KMS-11 (cell line): ENCODE results near the gene AIFM1.

ENCODE experiments used
- H2AFZ ChIP-seq: fragments of 200-600 bp; sonication (generic); 2 replicates; pipeline ENCODE4 v1.6.1; 2016; ENCODE audit warnings: antibody characterized with exemption, mixed run types, low read depth
- H3K27ac ChIP-seq: fragments of 200-600 bp; sonication (generic); 2 replicates; pipeline ENCODE4 v1.6.1; 2016; ENCODE audit warnings: mild to moderate bottlenecking, mixed run types
- H3K27me3 ChIP-seq: fragments of 200-600 bp; sonication (generic); 2 replicates; pipeline ENCODE4 v1.6.1; 2017; ENCODE audit warnings: mild to moderate bottlenecking, low read depth, mixed run types, moderate library complexity; ENCODE audit not compliant: insufficient read depth
- H3K36me3 ChIP-seq: fragments of 200-600 bp; sonication (generic); 2 replicates; pipeline ENCODE4 v1.6.1; 2017; ENCODE audit warnings: mild to moderate bottlenecking, mixed run types; ENCODE audit not compliant: insufficient read depth
- H3K4me1 ChIP-seq: fragments of 200-600 bp; sonication (generic); 2 replicates; pipeline ENCODE4 v1.6.1; 2016; ENCODE audit warnings: mild to moderate bottlenecking, low read depth, mixed run types; ENCODE audit not compliant: poor library complexity, severe bottlenecking
- H3K4me2 ChIP-seq: fragments of 200-600 bp; sonication (generic); 2 replicates; pipeline ENCODE4 v1.7.0; 2016; ENCODE audit warnings: mild to moderate bottlenecking, mixed run types
- H3K4me3 ChIP-seq: fragments of 200-600 bp; sonication (generic); IDR thresholded peaks from 2 replicates; pipeline ENCODE4 v1.6.1; 2017; ENCODE audit warnings: low read depth, low read length, mixed read lengths; ENCODE audit not compliant: insufficient read depth
- H3K79me2 ChIP-seq: fragments of 200-600 bp; sonication (generic); 2 replicates; pipeline ENCODE4 v1.6.1; 2016; ENCODE audit warnings: low read depth, mixed run types; ENCODE audit not compliant: insufficient read depth
- H3K9ac ChIP-seq: fragments of 200-600 bp; sonication (generic); 2 replicates; pipeline ENCODE4 v1.6.1; 2016; ENCODE audit warnings: mild to moderate bottlenecking, mixed run types
- H4K20me1 ChIP-seq: fragments of 200-600 bp; sonication (generic); 2 replicates; pipeline ENCODE4 v1.6.1; 2016; ENCODE audit warnings: mild to moderate bottlenecking, mixed run types; ENCODE audit not compliant: insufficient read depth
- TF ChIP-seq, protein P1 (sequence below): fragments of 200-600 bp; sonication (generic); conservative IDR thresholded peaks from 2 replicates; pipeline ENCODE4 v1.6.1; 2017; ENCODE audit warnings: low read depth, mild to moderate bottlenecking, antibody characterized with exemption, low read length, moderate library complexity, mixed read lengths

AIFM1 gene

DNA sequence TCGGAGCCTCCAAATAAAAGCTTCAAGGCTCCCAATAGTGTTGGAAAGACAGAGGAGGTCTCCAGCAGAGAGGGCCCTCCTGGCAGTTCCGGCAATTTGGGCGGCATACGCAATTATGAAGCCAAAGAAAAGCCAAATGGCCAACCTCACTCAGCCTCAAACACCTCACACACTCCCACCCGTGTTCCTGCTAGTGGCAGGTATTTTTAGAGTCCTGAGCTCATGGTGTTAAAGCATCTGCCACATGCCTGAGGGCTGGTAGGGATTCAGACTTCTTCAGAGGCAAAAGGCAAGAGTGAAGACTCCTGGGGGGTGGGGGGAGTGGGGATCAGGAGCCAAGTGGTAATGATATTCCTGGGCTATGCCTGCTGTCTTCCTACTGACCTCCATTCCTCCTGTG is 13.5 kb upstream of the AIFM1 start:
- no peak overlapping the region for H3K4me2 ChIP-seq
- peaks cover 43% of the 10 kb centered on the region for H3K4me1 ChIP-seq
- no peaks in the 10 kb centered on the region for H3K79me2 ChIP-seq
- H3K9ac ChIP-seq: no peak overlapping the region
- no peak overlapping the region for H2AFZ ChIP-seq
- H3K27me3 ChIP-seq: no peaks in the 10 kb centered on the region
- H3K36me3 ChIP-seq: no peaks in the 10 kb centered on the region
- H3K27ac ChIP-seq: no peak overlapping the region
- no peaks in the 10 kb centered on the region for H4K20me1 ChIP-seq
- TF ChIP-seq, protein P1, sequence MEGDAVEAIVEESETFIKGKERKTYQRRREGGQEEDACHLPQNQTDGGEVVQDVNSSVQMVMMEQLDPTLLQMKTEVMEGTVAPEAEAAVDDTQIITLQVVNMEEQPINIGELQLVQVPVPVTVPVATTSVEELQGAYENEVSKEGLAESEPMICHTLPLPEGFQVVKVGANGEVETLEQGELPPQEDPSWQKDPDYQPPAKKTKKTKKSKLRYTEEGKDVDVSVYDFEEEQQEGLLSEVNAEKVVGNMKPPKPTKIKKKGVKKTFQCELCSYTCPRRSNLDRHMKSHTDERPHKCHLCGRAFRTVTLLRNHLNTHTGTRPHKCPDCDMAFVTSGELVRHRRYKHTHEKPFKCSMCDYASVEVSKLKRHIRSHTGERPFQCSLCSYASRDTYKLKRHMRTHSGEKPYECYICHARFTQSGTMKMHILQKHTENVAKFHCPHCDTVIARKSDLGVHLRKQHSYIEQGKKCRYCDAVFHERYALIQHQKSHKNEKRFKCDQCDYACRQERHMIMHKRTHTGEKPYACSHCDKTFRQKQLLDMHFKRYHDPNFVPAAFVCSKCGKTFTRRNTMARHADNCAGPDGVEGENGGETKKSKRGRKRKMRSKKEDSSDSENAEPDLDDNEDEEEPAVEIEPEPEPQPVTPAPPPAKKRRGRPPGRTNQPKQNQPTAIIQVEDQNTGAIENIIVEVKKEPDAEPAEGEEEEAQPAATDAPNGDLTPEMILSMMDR: no peak
- no peak overlapping the region for H3K4me3 ChIP-seq

DNA sequence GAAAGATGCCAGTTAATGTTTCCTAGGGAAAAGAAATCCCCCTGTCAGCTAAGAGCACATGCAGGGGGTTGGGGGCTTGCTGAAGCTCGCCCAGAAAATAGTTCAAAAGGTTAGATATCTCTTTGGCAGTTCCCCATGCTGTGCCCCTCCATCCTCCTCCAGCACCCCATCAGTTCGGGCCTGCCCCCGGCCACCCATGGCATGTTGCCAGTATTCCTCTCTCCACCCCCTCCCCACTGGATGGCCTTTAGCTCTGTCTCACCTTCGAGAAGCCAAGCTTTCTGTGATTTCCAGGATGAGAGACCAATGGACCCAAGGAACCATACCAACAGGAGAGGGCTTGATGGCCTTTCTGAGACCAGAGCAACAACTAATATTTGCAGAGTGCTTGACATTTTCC is 11.3 kb upstream of the AIFM1 start:
- TF ChIP-seq, protein P1: no peak
- Histone ChIP-seq H3K4me1 (peaks cover 61% of the 10 kb centered on the region), H3K4me3 (no peak overlapping the region), H2AFZ (peak overlapping the region; percentile 38; the same call in 1 of the 2 replicates), H3K9ac (no peak overlapping the region), H4K20me1 (no peaks in the 10 kb centered on the region), H3K79me2 (no peaks in the 10 kb centered on the region), H3K36me3 (no peaks in the 10 kb centered on the region), H3K27ac (peak overlapping the region; percentile 23; the same call in 1 of the 2 replicates), H3K4me2 (peak overlapping the region; percentile 13; the same call in 1 of the 2 replicates), H3K27me3 (no peaks in the 10 kb centered on the region)

DNA sequence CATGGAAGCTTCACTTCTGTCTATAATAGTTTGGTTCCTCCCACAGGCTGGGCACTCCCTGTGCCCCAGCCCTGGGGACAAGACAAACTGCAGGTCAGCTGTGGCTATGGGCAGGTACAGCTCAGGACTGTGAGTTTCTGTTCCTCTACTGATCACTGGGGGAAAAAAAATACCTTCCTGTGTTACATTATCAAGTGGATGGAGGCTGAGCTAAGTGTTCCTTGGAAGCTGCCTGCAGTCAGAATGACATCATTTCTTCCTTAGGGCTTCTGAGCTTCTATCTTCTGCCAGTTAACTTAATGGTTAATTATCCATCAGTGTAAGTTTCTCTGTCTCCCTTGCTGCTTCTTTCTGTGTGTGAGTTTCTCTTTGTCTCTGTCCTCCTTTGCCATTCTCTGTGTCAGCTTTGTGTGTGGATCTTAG is 10.7 kb upstream of the AIFM1 start:
- Histone ChIP-seq H3K27me3 (no peaks in the 10 kb centered on the region), H3K27ac (peak overlapping the region; percentile 23; the same call in 1 of the 2 replicates), H2AFZ (peak overlapping the region; percentile 38; the same call in 1 of the 2 replicates), H3K9ac (no peak overlapping the region), H3K79me2 (no peaks in the 10 kb centered on the region), H4K20me1 (no peaks in the 10 kb centered on the region), H3K4me1 (peaks cover 63% of the 10 kb centered on the region), H3K4me3 (no peak overlapping the region), H3K4me2 (peak overlapping the region; percentile 53; the same call in 1 of the 2 replicates), H3K36me3 (no peaks in the 10 kb centered on the region)
- TF ChIP-seq, protein P1: no peak

DNA sequence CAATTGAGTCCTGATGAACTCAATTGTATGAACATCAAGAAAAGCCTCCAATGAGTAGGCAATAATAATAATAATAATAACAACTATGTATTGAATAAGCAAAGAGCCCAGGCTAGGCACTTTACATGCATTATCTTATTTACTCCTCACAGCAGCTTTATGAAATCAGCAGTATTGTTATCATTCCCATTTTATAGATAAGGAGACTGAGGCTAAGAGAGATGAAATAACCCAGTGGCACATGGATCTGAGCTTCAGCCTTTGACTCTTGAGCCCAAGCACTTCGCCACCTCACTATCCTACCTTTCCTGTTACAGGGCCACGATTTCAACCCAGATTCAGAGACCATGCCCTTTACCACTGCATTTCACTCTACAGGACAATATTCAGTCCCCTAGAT is 9.3 kb upstream of the AIFM1 start:
- Histone ChIP-seq H3K9ac (peak overlapping the region; percentile 37; the same call in 1 of the 2 replicates), H3K4me1 (peaks cover 63% of the 10 kb centered on the region), H2AFZ (no peak overlapping the region), H3K4me3 (no peak overlapping the region), H3K4me2 (peak overlapping the region; percentile 52; the same call in 1 of the 2 replicates), H4K20me1 (no peaks in the 10 kb centered on the region), H3K36me3 (no peaks in the 10 kb centered on the region), H3K27ac (peak overlapping the region; percentile 92; the same call in 1 of the 2 replicates), H3K79me2 (no peaks in the 10 kb centered on the region), H3K27me3 (no peaks in the 10 kb centered on the region)
- TF ChIP-seq, protein P1: no peak
